ENCODE data around the gene SPATA25. TPM values are rescaled to one million over a fixed set of nuclear protein-coding genes. Genes with fewer than 3 reads are reported as not detected.

SPATA25 gene
- total RNA-seq, 2 experiments from 2014 or later = 0.49 to 1.3 TPM

- H3K4me1 Mint-ChIP-seq (ENCODE audit: low read depth) = peaks cover 49% of the 10 kb centered on the region
- TF ChIP-seq CTCF (IDR thresholded peaks at IDR 0.05) = no peak
- no peaks in the 10 kb centered on the region for H3K27me3 Mint-ChIP-seq
- Histone ChIP-seq H3K4me3 (ENCODE audit: low read length) (no peak overlapping the region), H3K9me3 (ENCODE audit: control insufficient read depth in 1 of 2, insufficient read depth in 1 of 2, low read length in 2 of 2) (no peaks in the 10 kb centered on the region), H3K27me3 (ENCODE audit: control insufficient read depth in 1 of 2, insufficient read depth in 2 of 2, low read length in 2 of 2) (no peaks in the 10 kb centered on the region), H3K36me3 (ENCODE audit: insufficient read depth, low read length) (peaks cover 30% of the 10 kb centered on the region), H3K27ac (ENCODE audit: low read depth in 1 of 2, low read length in 2 of 2) (no peak overlapping the region), H3K4me1 (ENCODE audit: insufficient read depth, low read length) (peaks cover 52% of the 10 kb centered on the region)
- intact Hi-C loops (cut with DNase I, micrococcal nuclease) = no loop called here
- no peaks in the 10 kb centered on the region for H3K9me3 Mint-ChIP-seq
- ChIA-PET POLR2A (interaction anchor here (2.8 to 5.6 kb wide), 3 partner anchors 9 to 88 kb away, joined by 23 to 78 read pairs (median 57); partner anchors contain the start of genes CTSA, NEURL2, PCIF1 and ZNF335), CTCF (no interaction called here)
- H3K27ac Mint-ChIP-seq = peak overlapping the region; percentile 86
- peak overlapping the region; percentile 73 for H3K4me3 Mint-ChIP-seq
- ATAC-seq (ENCODE audit: poor library complexity) = no peak
- peaks cover 41% of the 10 kb centered on the region for H3K36me3 Mint-ChIP-seq (ENCODE audit: low read depth)
- DNase-seq = no peak
These were observed 4.8 kb downstream of the SPATA25 start for GRCh38 chr20:45882469-45883099.

GRCh38 chr20:45880988-45881788, 6.2 kb downstream of the SPATA25 start, which contains the start of gene ZSWIM1:
ZSWIM1 (plus strand) TSS chr20:45881227; CDS start chr20:45882593, 1,366 bp downstream.
- peak; percentile 98 for ATAC-seq (ENCODE audit: poor library complexity)
- Histone ChIP-seq H3K36me3 (ENCODE audit: insufficient read depth, low read length) (peaks cover 33% of the 10 kb centered on the region), H3K27ac (ENCODE audit: low read depth in 1 of 2, low read length in 2 of 2) (peak within 1 kb of the TSS; percentile 79 to 82), H3K9me3 (ENCODE audit: control insufficient read depth in 1 of 2, insufficient read depth in 1 of 2, low read length in 2 of 2) (no peaks in the 10 kb centered on the region), H3K4me3 (ENCODE audit: low read length) (peak within 1 kb of the TSS; percentile 78), H3K4me1 (ENCODE audit: insufficient read depth, low read length) (peaks cover 51% of the 10 kb centered on the region), H3K27me3 (ENCODE audit: control insufficient read depth in 1 of 2, insufficient read depth in 2 of 2, low read length in 2 of 2) (no peaks in the 10 kb centered on the region)
- intact Hi-C loops (cut with DNase I, micrococcal nuclease) = loop anchor here (1.0 to 2.0 kb wide), 3 partner anchors 9 to 54 kb away; partner anchors contain the start of genes ACOT8 (in 2 of the 2), ZSWIM3 (in 2 of the 2) and PCIF1 (in 1 of the 2)
- TF ChIP-seq CTCF (IDR thresholded peaks at IDR 0.05) = no peak
- Mint-ChIP-seq H3K4me1 (ENCODE audit: low read depth) (peaks cover 42% of the 10 kb centered on the region), H3K9me3 (no peaks in the 10 kb centered on the region), H3K4me3 (peak within 1 kb of the TSS; percentile 87), H3K27me3 (no peaks in the 10 kb centered on the region), H3K27ac (peak within 1 kb of the TSS; percentile 86), H3K36me3 (ENCODE audit: low read depth) (peaks cover 45% of the 10 kb centered on the region)
- peak; percentile 96 to 100 (median 99) for DNase-seq
- POLR2A ChIA-PET = interaction anchor here (0.6 to 5.6 kb wide), 14 partner anchors 10 to 914 kb away, joined by 3 to 78 read pairs (median 4); partner anchors contain the start of genes ACOT8, CTSA, ELMO2 and NEURL2
- CTCF ChIA-PET = interaction anchor here (1.3 to 1.6 kb wide), 2 partner anchors 9 to 82 kb away, joined by 4 to 7 read pairs; no protein-coding TSS in a partner anchor

GRCh38 chr20:45878076-45878761, 9.2 kb downstream of the SPATA25 start:
- no peak overlapping the region for H3K27ac Mint-ChIP-seq
- Histone ChIP-seq H3K36me3 (ENCODE audit: insufficient read depth, low read length) (peaks cover 24% of the 10 kb centered on the region), H3K4me1 (ENCODE audit: insufficient read depth, low read length) (peaks cover 26% of the 10 kb centered on the region), H3K27me3 (ENCODE audit: control insufficient read depth in 1 of 2, insufficient read depth in 2 of 2, low read length in 2 of 2) (no peaks in the 10 kb centered on the region), H3K4me3 (ENCODE audit: low read length) (no peak overlapping the region), H3K9me3 (ENCODE audit: control insufficient read depth in 1 of 2, insufficient read depth in 1 of 2, low read length in 2 of 2) (no peaks in the 10 kb centered on the region), H3K27ac (ENCODE audit: low read depth in 1 of 2, low read length in 2 of 2) (no peak overlapping the region)
- no peak for TF ChIP-seq CTCF (IDR thresholded peaks at IDR 0.05)
- ChIA-PET CTCF (no interaction called here), POLR2A (no interaction called here)
- H3K27me3 Mint-ChIP-seq = no peaks in the 10 kb centered on the region
- intact Hi-C loops (cut with DNase I, micrococcal nuclease) = no loop called here
- no peak for DNase-seq
- peaks cover 28% of the 10 kb centered on the region for H3K36me3 Mint-ChIP-seq (ENCODE audit: low read depth)
- ATAC-seq (ENCODE audit: poor library complexity) = no peak
- H3K4me1 Mint-ChIP-seq (ENCODE audit: low read depth) = peaks cover 24% of the 10 kb centered on the region
- no peak overlapping the region for H3K4me3 Mint-ChIP-seq
- no peaks in the 10 kb centered on the region for H3K9me3 Mint-ChIP-seq
